ENCODE results near the gene GBE1.

GBE1 gene

DNA sequence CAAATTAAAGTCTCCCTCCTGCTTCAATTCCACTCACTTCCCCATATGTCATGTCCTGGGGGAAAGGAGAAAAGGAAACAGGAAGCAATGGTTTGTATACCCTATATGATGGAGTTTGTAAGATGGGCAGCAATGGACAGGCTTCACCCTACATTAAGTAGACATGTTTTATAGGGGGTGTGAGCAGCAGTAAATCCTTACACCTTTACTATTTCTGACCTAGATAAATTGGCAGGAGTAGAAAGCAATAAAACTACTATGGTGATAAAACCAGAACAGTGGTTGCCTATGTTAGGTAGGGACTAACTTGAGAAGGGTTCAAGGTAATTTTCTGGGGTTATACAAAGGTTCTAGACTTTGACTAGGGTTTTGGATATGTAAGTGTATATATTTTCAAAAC is 301.7 kb downstream of the GBE1 start:
- H3K27ac ChIP-seq = no peak overlapping the region
- CTCF ChIA-PET = no interaction called here
- DNase-seq (ENCODE audit: low spot score) = no peak
- POLR2A ChIA-PET (ENCODE audit: low non-redundant PET) = no interaction called here
- TF ChIP-seq, protein P1, sequence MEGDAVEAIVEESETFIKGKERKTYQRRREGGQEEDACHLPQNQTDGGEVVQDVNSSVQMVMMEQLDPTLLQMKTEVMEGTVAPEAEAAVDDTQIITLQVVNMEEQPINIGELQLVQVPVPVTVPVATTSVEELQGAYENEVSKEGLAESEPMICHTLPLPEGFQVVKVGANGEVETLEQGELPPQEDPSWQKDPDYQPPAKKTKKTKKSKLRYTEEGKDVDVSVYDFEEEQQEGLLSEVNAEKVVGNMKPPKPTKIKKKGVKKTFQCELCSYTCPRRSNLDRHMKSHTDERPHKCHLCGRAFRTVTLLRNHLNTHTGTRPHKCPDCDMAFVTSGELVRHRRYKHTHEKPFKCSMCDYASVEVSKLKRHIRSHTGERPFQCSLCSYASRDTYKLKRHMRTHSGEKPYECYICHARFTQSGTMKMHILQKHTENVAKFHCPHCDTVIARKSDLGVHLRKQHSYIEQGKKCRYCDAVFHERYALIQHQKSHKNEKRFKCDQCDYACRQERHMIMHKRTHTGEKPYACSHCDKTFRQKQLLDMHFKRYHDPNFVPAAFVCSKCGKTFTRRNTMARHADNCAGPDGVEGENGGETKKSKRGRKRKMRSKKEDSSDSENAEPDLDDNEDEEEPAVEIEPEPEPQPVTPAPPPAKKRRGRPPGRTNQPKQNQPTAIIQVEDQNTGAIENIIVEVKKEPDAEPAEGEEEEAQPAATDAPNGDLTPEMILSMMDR (conservative IDR thresholded peaks at IDR 0.05; ENCODE audit: low read depth) = no peak

DNA sequence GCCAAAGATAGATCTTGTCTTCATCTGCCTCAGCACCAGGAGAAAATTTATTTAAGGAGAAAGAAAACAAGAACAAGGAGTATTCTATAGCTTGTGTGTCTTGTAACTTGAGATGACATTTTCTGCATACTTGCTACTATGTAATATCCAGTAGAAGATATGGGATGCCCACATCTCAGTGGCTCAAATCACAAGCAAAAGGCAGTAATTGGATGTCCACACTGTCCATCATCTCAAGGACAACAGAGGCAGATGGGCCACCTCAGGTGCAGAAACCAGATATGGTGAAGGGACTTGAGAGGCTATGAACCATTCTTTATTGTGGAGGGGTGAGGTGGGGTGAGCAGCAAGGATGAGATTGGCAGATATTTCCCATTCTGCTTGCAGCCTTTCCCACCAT is 309.0 kb downstream of the GBE1 start:
- CTCF ChIA-PET = no interaction called here
- H3K27ac ChIP-seq = no peak overlapping the region
- POLR2A ChIA-PET (ENCODE audit: low non-redundant PET) = no interaction called here
- TF ChIP-seq, protein P1 (conservative IDR thresholded peaks at IDR 0.05; ENCODE audit: low read depth) = no peak
- no peak for DNase-seq (ENCODE audit: low spot score)

DNA sequence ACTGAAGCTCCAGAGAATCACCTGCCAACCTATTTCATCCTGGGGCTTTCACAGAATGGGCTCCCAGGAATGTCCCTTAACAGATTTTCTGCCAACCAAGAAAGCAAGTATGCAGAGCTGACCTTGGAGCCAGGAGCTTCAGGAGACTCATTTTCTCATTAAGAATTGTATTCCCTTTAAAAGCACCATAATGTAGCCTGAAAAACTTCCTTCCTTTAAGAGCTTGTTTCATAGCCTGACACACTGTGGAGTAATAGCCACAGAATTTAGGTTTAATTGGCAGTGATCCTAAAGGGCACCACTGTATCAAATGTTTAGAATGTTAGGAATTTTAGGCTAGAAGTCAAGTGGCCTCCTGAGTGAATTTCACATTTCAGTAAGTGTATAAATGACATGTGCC is 309.8 kb downstream of the GBE1 start:
- TF ChIP-seq, protein P1 (conservative IDR thresholded peaks at IDR 0.05; ENCODE audit: low read depth) = no peak
- no peak for DNase-seq (ENCODE audit: low spot score)
- ChIA-PET CTCF (no interaction called here), POLR2A (ENCODE audit: low non-redundant PET) (no interaction called here)
- no peak overlapping the region for H3K27ac ChIP-seq

DNA sequence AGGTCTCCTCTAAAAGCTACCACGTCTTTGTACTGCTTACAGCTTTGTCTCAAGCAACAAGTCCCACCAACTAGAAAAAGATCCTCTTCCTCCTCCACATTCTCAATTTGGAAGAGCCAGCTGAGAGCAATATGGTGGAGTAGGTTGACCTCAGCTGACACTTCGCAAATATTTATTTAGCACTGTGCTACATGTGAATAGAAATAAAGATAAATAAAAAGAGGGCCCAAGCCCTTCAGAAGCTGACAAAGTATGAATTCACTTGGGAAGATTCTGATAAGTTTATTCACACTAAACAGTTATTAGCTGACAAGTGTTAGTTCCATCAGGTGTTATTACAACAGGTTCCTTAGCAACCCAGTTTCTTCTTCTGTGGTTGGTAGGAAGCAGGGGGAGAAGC is 310.3 kb downstream of the GBE1 start:
- TF ChIP-seq, protein P1 (conservative IDR thresholded peaks at IDR 0.05; ENCODE audit: low read depth) = no peak
- no peak overlapping the region for H3K27ac ChIP-seq
- ChIA-PET POLR2A (ENCODE audit: low non-redundant PET) (no interaction called here), CTCF (no interaction called here)
- no peak for DNase-seq (ENCODE audit: low spot score)

DNA sequence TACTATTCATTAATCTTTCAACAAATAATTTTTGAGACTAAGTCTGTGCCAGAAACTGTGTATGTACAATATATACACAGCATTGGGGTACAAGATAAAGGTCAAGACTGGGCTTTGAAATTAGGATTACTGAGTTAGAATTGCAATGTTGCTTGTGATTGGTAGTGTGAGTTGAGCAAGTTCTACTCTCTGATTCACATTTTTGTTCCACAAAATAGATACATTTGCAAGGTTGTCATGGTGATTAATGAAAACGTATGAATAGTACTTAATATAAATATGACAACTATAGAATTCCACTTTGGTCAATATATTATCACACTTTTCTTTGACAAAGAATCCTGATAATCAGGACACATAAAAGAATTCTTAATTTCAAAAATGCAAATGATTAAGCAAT is 314.6 kb downstream of the GBE1 start:
- ChIA-PET CTCF (no interaction called here), POLR2A (ENCODE audit: low non-redundant PET) (no interaction called here)
- TF ChIP-seq, protein P1 (conservative IDR thresholded peaks at IDR 0.05; ENCODE audit: low read depth) = no peak
- H3K27ac ChIP-seq = no peak overlapping the region
- DNase-seq (ENCODE audit: low spot score) = no peak

DNA sequence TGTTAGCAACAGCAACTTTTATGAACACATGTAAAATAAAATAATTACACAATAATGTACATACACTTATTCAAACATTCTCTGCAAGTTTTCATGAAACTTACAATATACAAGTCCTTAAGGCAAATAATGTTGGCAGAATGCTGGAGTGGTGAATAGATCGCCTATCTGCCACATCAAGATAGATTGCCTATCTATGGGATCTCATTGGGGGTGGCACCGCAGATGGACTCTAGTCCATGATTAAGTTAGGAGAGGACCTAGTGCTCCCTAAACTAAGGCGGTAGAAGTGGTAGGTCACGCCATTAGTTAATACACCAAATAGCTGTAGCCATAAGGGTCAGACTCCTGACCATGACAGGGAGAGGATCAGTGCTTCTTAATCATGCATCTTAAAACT is 315.7 kb downstream of the GBE1 start:
- CTCF ChIA-PET = no interaction called here
- POLR2A ChIA-PET (ENCODE audit: low non-redundant PET) = no interaction called here
- no peak overlapping the region for H3K27ac ChIP-seq

More for the DNA sequence above, 315.7 kb downstream of the GBE1 start:
- no peak for DNase-seq (ENCODE audit: low spot score)
- TF ChIP-seq, protein P1 (conservative IDR thresholded peaks at IDR 0.05; ENCODE audit: low read depth) = no peak

Measured in RWPE1 (cell line).